HG03565 (cell line): ENCODE results near the gene CDC42SE1.
"Not testable (repeated sequence)": the region's sequence is repeated elsewhere in the genome, so short reads cannot be mapped to it uniquely, and the experiment has no call there.

ENCODE experiments used
- ATAC-seq: cut with Tn5 transposase; IDR thresholded peaks from one replicate; pipeline ENCODE4 v1.9.1; 2021; ENCODE audit warnings: mild to moderate bottlenecking, moderate library complexity; ENCODE audit not compliant: unreplicated experiment

Gene CDC42SE1, protein sequence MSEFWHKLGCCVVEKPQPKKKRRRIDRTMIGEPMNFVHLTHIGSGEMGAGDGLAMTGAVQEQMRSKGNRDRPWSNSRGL

DNA sequence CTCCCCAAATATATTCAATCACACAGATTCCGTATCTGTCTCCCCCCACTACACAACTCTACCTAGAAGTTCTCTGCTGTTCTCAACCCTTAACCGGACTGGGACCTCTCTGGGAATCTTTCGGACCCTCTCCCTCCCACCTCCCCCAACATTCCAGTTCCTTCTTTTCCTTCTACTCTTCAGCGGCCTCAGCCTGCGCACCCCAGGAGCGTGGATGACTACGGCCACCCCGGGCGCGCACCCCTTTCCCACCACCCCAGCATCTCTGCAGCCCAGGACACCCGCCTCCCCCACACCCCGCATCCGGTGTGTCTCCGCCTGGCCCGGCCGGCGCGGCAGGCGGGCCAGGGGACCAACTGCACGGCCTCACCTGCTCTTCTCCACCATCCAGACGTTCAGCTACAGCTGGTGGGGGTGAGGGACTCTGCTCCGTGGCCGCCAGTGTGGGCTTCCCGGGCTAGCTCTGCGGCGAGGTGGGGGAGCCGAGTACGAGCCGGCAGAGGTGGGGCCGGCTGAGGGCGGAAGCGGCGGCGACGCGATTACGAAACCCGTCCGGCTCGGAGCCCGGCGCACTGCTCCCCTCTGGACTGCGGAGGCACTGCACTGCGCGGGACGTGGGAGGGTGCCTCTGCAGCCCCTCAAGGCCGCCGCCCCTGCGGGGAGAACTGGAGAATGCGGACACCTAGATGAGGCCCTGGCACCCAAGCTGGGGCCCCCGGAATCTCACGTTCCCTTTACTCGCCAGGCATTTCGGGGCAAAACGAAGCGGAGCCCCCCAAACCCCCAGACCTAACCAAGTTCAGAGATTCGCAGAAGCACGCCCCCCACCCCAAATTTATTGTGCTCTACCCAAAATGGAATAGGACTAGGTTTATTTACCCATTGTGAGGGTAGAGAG, at the start of gene CDC42SE1:
CDC42SE1 (minus strand) TSS at position 514 of the 898 bp plus-strand sequence. CDS start 3,892 bp downstream, outside the sequence.
- ATAC-seq = peak; percentile 57

DNA sequence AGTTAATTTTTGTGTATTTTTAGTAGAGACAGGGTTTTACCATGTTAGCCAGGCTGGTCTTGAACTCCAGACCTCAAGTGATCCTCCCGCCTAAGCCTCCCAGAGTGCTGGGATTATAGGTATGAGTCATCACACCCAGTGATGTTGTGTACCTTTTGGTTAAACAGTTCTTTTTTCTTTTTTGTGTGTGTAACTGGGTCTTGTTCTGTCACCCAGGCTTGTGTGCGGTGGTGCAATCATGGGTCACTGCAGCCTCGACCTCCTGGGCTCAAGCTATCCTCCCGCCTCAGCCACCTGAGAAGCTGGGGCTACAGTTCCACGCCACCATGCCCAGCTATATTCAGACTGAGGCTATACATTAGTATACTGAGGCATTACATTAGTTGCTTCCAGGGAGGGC, 48.9 kb upstream of the CDC42SE1 start:
- ATAC-seq = no peak

DNA sequence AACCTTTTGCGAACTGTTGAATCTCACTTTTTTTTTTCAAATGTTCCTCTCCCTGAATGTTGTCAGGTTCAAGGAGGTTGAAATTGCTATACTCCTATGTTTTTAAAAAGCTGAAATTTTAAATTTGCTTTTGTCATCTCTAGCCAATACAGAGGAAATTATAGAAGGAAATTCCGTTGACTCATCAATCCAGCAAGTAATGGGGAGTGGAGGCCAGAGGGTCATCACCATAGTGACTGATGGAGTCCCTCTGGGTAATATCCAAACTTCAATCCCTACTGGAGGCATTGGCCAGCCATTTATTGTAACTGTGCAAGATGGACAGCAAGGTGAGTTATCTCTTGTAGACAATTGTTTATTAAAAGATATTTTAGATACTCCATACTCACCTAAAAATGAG, 47.5 kb upstream of the CDC42SE1 start:
- no peak for ATAC-seq

DNA sequence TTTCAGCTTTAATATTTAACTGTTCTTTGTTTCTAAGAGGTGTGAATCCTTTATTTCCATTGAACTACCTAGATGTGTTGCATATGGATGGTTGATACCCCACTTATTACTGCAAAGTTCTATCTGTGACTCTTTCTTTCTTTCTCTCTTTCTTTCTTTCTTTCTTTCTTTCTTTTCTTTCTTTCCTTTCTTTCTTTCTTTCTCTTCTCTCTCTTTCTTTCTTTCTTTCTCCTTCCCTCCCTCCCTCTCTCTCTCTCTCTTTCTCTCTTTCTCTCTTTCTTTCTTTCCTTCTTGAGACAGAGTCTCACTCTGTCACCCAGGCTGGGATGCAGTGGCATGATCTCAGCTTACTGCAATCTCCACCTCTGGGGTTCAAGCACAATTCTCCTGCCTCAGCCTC, 45.2 kb upstream of the CDC42SE1 start:
- ATAC-seq = no peak

DNA sequence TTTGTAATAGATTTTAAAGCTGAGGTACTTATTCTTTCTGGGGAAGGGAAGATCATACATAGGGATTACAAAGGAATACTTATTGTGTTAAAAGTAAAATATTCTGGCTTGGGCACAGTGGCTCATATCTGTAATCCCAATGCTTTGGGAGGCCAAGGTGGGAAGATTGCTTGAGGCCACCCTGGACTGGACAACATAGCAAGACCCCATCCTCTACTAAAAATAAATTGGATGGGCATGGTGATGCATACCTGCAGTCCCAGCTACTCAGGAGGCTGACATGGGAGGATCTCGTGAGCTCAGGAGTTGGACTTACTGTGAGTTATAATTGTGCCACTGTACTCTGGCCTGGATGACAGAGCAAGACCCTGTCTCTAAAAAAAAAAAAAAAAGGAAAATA, 38.7 kb upstream of the CDC42SE1 start:
- ATAC-seq = no peak

DNA sequence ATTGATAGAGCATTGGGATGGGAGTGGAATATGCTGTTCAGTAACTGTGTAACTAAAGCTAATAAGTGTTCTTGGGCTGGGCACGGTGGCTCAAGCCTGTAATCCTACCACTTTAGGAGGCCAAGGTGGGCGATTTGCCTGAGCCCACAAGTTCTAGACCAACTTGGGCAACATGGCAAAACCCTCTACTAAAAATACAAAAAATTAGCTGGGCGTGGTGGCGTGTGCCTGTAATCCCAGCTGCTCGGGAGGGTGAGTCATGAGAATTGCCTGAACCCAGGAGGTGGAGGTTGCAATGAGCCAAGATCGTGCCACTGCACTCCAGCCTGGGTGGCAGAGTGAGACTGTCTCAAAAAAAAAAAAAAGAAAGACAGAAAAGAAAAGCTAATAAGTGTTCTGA, 38.0 kb upstream of the CDC42SE1 start:
- ATAC-seq = not testable (repeated sequence)

DNA sequence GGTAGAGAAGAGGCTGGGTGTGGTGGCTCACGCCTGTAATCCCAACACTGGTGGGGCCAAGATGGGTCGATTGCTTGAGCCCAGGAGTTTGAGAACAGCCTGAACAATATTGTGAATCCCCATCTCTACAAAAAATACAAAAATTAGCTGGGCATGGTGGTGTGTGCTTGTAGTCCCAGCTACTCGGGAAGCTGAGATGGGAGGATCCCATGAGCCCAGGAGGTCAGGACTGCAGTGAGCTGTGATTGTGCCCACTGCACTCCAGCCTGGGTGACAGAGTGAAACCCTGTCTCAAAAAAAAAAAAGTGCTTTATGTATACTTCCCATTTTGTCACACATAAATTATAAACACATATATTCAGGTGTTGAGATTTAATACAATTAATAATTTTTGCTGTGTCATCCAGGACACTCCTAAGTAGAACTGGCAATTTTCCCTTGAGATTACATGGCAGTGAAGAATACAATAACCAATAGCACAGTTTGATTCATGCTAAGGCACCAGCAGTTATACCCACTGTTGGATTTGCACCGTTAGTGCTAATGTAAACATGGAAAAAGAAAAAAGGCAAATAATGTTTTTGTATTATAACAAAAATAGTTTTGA, 26.6 kb upstream of the CDC42SE1 start:
- ATAC-seq = no peak

DNA sequence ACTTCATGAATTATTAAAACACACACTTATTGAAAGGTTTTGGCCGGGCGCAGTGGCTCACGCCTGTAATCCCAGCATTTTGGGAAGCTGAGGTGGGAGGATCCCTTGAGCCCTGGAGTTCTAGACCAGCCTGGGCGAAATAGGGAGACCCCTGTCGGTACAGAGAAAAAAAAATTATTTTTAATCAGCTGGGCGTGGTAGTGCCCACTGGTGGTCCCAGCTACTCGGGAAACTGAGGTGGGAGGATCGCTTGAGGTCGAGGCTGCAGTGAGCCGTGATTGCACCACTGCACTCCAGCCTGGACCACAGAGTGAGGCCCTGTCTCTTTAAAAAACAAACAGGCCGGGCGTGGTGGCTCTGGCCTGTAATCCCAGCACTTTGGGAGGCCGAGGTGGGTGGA, 12.8 kb upstream of the CDC42SE1 start:
- ATAC-seq = no peak

DNA sequence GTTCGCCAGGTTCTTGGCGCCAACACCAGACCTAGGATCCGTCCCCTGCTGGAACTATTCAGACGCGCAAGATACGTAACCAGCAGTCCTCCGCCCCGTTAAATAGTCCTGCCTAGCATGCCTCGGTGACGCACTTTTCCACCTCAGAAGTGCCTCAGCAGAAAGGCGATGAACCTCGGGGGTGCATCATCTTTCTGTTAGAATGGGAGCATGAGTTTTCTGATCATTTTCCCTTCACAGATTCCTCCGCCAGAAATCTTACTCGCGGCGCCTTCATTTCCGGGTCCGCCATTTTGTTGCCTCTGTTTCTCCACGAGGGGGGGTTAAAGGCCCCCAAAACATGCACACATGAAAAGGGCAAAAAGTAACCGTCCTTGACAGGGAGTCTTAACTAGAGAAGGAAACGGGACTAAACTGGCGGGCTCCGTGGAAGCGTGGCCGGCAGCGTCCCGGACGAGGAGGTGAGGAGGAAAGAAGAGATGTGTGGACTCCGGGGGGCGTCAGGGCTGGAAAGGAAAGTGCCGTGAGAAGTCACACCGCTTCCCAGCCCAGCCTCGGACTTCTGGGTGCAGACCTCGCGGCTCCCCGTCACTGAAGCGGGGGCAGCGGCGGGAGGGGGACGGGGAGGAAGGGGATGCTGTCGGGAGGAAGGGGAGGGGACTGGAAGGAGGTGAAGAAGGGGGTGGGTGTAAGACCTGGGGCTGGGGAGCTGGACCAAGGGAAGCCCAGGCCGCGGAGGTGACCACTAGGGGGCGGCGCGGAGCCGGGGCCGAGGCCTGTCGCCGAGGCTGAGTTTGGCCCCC, 11.3 kb upstream of the CDC42SE1 start, which contains the start of gene GABPB2:
GABPB2 (plus strand) TSS at position 288 of the 803 bp plus-strand sequence. CDS start 17,429 bp downstream, outside the sequence.
- peak; percentile 62 for ATAC-seq

DNA sequence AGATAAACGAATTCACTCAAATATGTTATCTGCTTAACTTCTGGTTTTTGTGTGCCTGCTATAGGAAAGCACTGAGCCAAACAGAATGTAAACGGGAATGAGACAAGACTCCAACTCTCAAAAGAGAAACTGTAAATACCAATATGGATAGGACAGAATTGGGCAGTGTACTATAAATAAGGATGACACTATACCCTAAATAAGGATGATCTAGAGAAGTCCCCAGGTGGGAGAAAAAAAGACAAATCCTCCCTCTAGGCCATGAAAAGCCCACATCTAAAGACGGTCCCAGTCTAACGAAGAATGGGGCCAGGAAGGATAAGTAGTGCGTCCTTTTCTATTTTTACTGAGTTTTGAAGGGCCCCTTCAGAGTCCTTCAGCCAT, 9.7 kb upstream of the CDC42SE1 start:
- ATAC-seq = no peak

DNA sequence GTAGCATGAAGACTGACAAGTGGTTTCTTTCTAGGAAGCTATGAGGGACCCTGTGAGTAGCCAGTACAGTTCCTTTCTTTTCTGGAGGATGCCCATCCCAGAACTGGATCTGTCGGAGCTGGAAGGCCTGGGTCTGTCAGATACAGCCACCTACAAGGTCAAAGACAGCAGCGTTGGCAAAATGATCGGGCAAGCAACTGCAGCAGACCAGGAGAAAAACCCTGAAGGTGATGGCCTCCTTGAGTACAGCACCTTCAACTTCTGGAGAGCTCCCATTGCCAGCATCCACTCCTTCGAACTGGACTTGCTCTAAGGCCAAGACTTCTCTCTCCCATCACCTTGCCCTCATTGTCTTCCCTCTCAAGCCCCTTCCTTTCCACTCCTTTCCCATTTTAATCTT, 7.8 kb upstream of the CDC42SE1 start:
- ATAC-seq = no peak

DNA sequence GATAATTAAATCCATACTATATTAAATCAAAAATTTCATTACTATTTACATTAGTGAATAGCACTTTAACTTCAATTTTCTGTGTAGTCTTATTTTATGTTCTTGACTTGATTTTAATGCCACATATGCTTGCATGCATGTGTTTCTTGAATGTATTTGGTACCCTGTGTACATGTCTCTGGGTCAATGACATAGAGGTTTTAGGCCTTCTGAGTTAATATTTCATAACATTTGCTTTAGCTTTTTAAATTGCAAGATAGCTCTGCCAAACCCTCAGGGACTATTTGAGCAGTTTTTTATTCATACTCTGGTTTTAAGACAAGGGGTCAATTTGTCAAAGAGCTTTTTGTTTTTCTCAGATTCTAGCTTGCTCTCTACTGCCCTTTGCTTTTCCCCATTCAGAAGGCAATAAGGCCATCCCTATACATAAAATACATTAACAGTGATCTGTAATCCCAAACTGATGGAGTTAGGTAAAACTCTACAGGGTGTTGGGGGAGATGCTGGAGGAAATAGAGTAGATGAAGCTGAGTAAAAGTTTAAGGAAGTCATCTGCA, 5.7 kb upstream of the CDC42SE1 start:
- ATAC-seq = no peak

DNA sequence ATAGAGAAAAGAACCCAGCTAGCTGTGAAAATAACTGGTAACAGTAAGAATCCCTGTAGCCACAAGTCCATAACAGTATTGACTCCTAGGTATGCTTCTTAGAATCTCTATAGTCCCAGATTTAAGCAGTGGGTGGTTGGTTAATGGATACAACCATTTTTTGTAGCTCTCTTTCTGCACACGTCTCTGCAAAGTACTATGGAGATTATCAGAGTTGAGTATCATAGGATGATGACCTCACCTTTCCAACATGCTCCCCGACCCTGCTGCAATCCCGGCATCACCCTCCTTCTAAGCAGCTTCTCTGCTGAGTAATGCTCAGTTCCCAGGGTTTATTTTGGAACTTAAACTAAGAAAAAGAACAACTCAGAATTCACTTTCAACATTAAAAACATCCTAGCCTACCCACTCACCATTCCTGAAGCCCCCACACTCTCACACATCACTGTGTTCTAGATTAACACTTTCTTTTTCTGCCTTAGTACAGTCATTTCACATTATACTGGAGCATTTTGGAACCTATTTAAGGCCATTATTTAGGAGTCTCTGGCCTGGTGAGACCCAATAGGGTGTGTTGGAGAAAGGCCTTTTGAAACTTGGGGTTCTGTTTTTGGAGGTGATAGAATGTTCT, 3.4 kb upstream of the CDC42SE1 start:
- ATAC-seq = no peak

DNA sequence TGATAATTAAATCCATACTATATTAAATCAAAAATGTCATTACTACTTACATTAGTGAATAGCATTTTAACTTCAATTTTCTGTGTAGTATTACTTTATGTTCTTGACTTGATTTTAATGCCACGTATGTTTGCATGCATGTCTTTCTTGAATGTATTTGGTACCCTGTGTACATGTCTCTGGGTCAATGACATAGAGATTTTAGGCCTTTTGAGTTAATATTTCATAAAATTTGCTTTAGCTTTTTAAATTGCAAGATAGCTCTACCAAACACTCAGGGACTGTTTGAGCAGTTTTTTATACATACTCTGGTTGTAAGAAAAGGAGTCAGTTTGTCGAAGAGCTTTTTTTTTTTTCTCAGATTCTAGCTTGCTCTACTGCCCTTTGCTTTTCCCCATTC, 2.3 kb upstream of the CDC42SE1 start:
- no peak for ATAC-seq

DNA sequence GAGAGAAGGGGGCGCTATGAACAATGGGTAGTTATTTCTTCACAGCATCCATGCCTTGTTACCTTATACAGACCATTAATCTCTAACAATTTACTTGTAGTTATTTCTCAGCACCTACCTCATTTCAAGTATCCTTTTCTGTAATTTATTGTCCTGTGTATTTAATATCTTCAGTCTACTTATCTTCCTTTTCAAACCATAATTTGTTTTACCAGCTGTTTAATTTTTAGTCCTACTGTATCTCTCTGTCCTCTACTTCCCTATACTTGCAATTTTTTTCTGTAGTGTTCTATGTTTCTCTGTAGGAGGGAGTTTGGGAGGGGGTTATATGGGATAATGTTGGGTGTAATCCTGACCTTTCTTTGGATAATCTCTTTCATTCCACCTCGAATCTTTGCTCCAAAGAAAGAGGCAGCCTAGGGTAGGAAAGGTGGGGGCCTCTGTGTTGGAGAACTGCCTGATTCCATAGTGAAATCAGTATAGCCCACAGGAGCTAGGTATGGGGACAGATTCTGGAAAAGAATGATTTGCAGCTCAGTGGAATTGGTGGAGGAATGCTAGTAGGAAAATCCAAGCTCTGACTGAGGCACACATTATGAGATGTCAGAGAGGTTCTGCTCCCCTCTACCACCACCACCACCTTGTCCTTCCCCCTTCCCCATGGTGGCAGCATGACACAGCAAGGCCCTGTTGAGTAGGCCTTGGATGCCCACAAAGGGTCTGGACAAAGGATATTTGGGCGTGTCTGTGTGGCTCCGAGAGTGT, 1.4 kb upstream of the CDC42SE1 start:
- ATAC-seq = no peak

DNA sequence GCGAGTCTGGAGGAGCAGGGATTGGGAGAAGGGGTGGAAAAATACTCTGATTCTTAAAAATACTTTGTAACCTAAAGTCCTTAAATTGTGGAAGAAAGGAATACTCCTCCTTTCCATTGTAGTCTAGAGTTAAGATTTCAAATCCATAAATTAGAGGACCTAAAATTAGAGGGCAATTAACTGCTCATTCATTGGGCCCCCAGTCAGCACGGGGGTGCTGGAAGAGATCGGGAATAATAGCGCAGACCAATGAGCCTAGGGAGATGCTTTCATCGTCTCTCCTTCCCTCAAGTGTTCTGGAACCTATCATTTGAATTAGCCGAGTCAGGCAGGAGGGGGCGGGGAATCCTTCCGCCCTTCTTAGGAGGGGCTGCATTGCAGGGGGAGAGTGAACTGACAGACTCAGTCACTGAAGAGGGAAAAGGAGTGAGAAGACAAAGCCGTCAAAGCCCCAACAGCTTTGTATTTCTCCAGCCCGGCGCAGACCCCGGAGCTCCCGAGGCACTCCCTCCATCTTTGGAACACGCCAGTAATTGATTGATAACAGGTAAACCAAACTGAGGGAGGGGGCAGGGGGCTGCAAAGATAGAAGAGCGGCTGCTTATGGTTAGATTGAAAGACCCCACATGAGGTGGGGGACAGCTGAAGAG, 710 bp upstream of the CDC42SE1 start, which contains the start of gene MLLT11:
MLLT11 (plus strand) TSS at position 391 of the 650 bp plus-strand sequence. CDS start 6,828 bp downstream, outside the sequence.
- ATAC-seq = no peak

DNA sequence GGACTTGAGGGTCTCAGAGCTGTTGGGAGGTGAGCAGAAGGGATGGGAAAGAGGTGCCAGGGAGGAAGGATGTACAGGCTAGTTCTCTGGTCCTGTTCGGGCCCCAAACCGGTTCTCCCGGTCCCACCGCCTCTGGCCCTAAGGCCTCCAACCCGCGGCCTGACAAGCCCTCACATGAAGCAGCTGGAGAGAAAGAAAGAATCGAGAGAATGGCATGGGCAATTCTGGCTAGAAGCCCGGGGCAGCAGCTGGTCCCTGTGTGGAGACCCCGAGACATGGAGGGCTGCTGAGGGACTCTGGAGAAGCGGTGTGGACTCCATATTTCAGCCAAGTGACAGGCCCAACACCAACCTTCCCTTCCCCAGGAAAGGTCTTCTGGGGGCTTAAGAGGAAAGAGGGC, 730 bp downstream of the CDC42SE1 start:
- no peak for ATAC-seq

DNA sequence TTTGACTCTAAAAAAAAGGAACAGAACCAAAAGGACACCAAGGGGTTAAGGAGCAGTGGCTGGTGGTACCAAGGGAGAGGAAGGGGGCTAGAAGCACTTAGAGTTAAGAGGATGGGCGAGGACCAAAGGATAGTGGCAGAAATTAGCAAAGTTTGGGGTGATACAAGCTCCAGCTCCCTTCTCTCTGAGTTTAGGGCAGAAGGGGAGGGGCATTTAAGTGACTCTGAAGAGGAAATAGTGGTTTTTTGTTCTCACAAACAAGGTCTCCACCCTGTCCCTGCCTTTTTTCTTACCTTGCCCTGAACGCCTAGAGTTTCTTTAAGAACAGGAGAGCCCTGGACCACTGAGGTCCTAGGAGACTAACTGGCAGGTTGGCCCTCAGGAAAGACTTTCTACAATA, 3.3 kb downstream of the CDC42SE1 start:
- ATAC-seq = no peak

DNA sequence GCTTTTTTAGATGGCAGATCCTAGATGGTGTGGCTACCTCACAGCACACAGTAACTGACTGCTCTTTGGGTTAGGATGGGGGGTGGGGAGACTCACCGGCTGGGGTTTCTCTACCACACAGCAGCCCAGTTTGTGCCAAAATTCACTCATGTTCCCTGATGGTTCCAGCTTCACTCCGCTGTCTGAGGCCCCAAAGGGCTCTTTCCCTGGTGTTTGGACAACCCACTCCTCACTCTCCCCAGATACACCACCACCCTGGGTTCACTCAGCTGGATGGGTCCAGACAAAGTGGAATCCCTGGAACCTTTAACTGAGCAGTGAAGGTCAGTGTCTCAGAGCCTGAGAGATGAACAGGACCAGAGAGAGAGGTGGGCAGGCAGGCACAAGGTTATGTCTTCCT, 3.8 kb downstream of the CDC42SE1 start:
- no peak for ATAC-seq
